Activated CD8-positive, alpha-beta memory T cell treated with anti-CD3 and anti-CD28 coated beads, Interleukin-2, amount 50 U/mL, for 48 hours (primary cell): ENCODE measurements around the gene NAB1.
"Not testable (repeated sequence)": the region's sequence is repeated elsewhere in the genome, so short reads cannot be mapped to it uniquely, and the experiment has no call there.

Experiments used
- DNase-seq: peaks from one replicate; pipeline ENCODE4 v3.0.0-alpha.2; 2020

NAB1 gene

GRCh38 chr2:190674966-190675650, 26.2 kb downstream of the NAB1 start:
- DNase-seq = no peak

GRCh38 chr2:190677255-190677654, 28.4 kb downstream of the NAB1 start:
- no peak for DNase-seq

DNA sequence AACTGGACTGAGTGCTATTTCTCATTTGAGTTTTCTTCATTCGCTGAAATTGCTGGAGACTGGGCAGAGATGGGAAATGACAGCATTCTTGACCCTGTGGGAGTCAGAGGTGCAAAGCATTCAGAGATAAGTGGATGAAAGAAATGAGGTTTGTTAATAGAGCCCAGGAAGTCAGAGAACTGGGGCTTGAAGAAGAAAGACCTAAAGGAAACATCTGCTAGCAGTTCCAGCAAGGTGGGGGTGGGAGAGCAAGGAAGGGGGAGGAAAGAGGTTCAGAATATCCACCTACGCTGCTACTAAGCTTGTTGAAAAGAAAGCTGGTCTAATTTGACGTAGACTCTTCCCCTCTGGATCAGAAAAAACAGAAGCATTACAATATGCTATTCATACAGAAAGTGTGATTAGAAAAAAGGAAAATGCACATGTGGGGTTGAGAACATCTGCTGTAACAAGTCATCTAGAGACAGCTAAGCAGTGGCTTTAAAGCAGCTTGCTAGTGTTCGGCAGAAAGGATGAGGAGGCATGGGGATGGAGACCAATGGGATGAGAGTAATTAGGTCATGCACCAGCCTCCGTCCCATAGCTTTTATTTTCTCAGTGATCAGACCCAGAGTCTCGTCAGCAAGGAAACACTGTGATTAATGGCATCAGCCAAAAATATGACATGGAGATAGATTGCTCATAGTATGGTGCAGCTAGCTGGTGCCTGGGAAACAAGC, 29.7 kb downstream of the NAB1 start:
- peak; percentile 65 for DNase-seq

DNA sequence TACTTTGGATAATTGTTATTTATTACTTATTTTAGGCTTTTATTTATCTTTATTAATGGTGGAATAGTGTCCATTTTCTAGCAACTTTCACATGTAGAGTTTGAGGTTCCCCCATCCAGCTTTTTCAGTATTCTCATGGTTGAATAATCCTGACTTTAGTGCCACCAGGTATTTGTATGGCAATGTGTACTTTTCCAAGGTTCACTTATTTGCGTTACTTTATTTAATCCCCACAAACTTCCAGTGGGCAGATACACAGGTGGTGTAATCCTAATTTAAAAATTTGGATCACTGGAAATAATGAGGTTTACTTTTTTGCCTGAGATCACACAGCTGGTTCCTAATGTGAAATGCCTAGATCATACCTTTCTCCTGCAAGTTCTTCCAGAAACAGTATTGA, 30.5 kb downstream of the NAB1 start:
- DNase-seq = no peak

- DNase-seq = peak; percentile 69
Measured at GRCh38 chr2:190679813-190680591, 31.1 kb downstream of the NAB1 start.

- DNase-seq = no peak
Measured at GRCh38 chr2:190682168-190682567, 33.3 kb downstream of the NAB1 start.

DNA sequence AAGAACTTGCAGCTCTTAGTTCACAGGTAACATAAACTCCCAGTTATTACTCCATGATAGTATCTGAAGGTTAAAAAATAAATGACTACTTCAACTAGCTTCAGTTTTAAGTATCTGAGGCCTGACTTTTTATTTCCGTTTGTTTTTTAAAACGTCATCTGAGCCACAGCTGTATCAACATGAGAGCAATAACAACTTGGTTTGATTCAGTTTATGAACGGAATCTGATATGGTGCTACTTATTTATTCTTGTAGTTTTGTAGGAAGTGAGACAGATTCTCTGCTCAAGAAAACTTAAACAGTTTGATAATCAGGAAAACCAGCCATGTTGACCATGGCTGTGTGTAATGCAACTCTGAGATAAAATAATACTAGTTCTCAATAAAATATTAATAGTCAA, 34.9 kb downstream of the NAB1 start:
- DNase-seq = no peak

GRCh38 chr2:190684931-190685330, 36.0 kb downstream of the NAB1 start:
- no peak for DNase-seq

DNA sequence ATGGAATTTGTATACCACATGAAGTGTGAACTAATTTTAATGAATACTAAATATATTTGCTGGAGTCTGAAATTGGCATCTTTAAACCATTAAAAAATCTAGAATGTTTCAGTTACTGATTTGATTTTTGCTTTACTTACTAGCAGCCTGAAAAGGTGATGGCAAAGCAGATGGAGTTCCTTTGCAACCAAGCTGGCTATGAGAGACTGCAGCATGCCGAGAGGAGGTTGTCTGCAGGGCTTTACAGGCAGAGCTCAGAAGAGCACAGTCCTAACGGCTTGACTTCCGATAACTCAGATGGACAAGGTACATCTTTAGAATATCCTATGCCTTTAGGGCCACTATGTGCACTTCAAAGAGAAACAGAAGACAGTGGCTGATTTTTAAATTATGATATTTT, 36.5 kb downstream of the NAB1 start:
- DNase-seq = no peak

DNA sequence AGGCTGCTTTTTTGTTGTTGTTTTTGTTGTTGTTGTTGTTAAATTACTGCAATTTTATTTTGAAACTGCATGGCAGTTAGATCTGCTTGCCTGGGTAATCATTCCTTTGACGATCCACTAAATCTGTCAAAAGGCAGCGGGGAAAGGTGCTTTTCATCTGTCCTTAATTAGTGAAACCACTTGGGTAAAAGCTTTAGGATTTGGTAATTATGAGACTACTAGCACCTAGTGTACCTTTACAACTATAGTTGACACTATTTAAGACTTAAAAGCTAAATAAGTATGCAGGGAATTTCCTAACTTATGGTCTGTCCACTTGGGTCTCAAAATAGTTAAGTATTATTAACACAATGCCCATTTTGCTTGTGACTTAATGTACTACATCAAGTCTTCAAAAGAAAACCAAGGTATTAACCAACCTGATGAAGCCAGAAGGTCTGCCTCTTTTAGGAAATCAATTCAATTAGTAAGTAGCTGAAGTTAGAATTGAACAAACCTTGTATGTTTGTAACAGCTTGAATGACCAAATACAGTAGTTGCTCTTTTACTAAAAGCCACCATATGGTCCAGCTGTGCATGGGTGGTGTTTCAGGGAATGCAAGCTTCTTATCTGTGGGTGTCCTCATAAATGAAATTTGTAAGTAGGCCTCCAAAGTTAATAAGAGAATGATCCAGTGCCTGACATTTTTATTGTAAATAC, 44.8 kb downstream of the NAB1 start:
- DNase-seq = no peak

DNA sequence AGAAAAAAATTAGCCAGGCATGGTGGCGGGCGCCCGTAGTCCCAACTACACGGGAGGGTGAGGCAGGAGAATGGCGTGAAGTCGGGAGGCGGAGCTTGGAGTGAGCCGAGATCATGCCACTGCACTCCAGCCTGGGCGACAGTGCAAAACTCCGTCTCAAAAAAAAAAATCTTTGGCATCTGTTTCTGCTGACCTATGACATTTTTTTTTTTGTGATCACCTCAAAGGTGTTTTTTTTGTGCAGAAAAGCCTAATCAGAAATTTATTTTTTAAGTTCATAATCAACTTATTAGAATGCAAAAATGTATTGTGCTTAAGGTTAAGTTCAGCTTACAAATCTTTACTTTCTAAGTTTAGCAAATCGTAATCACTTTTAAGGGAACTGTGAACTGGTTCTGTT, 45.6 kb downstream of the NAB1 start:
- DNase-seq = no peak

GRCh38 chr2:190695739-190696138, 46.9 kb downstream of the NAB1 start:
- DNase-seq = no peak

DNA sequence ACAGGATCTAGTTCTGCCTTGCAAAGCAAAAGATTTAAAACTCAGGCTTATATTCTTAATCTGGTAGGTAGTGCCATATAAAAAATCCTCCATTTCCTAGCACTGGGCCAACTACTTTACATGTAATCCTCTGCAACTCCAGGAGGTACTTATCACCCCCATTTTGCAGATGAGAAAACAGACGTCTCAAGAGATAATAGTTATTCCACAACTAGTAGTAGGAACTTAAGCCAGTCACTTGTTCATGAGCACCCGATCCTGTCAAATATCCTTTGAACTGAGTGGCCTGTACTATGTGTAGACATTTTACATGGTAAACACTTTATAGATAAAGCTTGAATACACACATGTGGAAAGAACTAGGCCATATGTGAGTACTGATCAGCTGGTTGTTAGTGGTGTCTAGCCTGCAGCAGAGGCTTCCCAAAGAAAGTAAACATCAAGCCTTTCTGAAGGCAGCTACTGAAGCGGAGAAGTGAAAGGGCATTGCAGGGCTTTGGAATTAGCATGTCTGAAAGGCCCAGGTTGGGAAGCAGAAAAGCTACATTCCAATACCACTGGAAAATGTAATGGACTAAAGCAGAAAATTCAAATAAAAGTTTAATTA, 48.0 kb downstream of the NAB1 start:
- no peak for DNase-seq

DNA sequence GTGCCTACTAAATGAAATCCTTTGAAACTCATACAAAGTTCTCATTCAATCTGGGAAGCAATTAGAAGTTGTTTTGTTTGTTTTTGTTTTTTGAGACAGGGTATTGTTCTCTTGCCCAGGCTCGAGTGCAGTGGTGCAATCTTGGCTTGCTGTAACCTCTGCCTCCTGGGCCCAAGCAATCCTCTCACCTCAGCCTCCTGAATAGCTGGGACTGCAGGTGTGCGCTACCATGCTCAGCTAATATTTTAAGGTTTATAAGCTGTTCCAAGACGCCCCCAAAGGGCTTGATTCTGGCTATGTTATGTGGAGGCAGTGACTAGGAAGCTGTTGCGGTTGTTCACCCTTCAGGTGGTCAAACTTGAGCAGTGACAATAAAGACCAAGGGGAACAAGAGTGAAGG, 48.5 kb downstream of the NAB1 start:
- no peak for DNase-seq

DNA sequence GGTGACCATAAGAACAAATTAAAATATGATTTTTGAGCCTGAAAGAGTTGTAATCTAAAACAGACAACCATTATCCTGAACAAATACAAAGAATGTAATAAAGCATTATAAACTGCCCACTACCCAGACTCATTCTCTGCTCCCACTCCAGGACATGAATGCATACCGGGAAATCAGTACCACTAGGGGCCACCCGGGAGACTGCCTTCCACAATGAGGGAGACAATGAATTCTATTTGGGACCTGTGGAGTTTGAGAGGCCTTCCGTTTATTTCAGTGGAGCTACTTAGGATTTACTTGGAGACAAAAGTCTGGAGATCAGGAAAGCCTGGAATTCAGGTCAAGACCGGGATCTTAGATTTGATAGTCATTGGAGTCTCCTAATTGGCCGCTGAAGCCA, 50.0 kb downstream of the NAB1 start:
- no peak for DNase-seq

DNA sequence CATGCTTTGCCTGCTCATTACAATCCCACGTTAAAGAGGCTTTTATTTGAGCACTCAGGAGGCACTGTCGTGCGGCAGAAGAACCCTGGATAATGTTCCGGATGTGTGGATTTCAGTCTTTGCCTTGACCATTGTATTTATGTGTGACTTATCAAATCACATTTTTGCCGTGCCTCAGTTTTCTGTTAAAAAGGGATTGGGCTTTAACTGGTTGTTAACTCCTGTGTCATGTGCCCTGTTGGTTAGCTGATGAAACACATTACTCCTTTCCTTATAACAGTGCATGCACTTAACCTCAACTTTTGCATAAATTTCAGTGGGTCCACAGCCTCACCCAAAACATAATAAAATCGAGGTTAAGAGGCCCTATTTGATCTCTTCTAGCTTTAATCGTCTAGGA, 52.7 kb downstream of the NAB1 start:
- DNase-seq = no peak

- no peak for DNase-seq
Measured at GRCh38 chr2:190705280-190705679, 56.4 kb downstream of the NAB1 start.

GRCh38 chr2:190707726-190708125, 58.8 kb downstream of the NAB1 start:
- DNase-seq = no peak

DNA sequence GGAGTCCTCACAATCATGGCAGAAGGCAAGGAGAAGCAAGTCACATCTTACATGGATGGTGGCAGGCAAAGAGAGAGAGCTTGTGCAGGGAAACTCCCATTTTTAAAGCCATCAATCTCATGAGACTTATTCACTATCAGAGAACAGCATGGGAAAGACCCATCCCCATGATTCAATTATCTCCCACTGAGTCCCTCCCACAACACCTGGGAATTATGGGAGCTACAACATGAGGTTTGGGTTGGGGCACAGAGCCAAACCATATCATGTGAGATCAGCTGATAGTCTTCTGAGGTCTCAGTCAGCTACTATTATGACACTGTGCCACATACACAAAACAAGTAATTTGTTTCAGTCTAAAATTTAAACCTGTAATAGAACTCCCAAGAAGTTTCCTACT, 59.8 kb downstream of the NAB1 start:
- DNase-seq = not testable (repeated sequence)

GRCh38 chr2:190711069-190711468, 62.2 kb downstream of the NAB1 start:
- DNase-seq = no peak

DNA sequence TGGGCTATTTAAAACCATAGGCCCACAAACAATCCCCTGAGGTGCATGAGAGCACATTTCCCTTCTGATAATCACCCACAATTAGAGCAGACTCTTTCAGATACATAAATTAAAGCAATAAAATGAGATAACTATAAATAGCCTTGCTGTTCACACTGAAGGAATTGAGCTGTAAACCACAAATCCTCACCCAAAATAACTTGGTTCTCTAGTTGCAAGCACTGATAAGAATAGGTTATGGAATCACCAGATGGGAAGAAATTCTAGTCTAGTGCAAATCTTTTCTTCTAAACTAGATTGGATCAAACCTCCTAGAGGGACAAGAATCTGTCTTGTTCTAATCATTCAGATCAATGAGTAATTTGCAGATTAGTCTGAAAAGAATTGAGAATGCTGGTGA, 64.6 kb downstream of the NAB1 start:
- no peak for DNase-seq

- no peak for DNase-seq
Measured at GRCh38 chr2:190714958-190715357, 66.1 kb downstream of the NAB1 start.
